Astrocyte (in vitro differentiated cells and primary cell): ENCODE results near the gene TRIP10.

Experiments
- EZH2 ChIP-seq: IDR thresholded peaks from 2 replicates; pipeline ENCODE4 v1.6.1; 2012; ENCODE audit warnings: mild to moderate bottlenecking, low read length, inconsistent platforms; ENCODE audit not compliant: insufficient read depth
- TF ChIP-seq, protein P1 (sequence below): IDR thresholded peaks from 2 replicates; pipeline ENCODE4 v1.5.1; 2011; ENCODE audit warnings: low read depth, mild to moderate bottlenecking, inconsistent platforms, low read length, moderate library complexity; ENCODE audit not compliant: insufficient read depth

DNA sequence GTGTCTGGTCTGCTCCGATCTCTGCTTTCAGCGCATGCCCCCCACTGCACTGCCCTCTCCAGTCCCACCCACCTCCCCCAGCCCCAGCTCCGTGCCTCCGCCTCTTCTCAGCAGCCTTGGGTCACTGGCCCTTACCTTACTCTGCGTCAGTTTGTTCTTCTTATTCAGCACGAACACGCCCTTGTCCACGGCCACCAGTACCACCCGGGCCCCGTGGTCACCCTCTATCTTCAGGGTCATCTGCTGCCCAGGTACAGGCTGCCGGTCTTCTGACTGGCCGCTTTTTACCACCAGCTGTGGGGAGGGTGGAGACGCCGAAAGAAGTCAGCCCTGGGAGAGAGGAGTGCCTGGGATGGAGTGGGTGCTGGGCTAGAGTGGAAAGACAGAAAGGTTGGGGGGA is 29.9 kb upstream of the TRIP10 start:
- no peak for TF ChIP-seq EZH2
- TF ChIP-seq, protein P1, sequence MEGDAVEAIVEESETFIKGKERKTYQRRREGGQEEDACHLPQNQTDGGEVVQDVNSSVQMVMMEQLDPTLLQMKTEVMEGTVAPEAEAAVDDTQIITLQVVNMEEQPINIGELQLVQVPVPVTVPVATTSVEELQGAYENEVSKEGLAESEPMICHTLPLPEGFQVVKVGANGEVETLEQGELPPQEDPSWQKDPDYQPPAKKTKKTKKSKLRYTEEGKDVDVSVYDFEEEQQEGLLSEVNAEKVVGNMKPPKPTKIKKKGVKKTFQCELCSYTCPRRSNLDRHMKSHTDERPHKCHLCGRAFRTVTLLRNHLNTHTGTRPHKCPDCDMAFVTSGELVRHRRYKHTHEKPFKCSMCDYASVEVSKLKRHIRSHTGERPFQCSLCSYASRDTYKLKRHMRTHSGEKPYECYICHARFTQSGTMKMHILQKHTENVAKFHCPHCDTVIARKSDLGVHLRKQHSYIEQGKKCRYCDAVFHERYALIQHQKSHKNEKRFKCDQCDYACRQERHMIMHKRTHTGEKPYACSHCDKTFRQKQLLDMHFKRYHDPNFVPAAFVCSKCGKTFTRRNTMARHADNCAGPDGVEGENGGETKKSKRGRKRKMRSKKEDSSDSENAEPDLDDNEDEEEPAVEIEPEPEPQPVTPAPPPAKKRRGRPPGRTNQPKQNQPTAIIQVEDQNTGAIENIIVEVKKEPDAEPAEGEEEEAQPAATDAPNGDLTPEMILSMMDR: no peak
